HG03469 (cell line): Measurements from ENCODE around the gene TMTC2.
A peak's percentile ranks its signal among the peaks of the same experiment; 100 is the strongest.

ENCODE experiments used
- ATAC-seq: cut with Tn5 transposase; IDR thresholded peaks from one replicate; pipeline ENCODE4 v1.9.1; 2021; ENCODE audit warnings: mild to moderate bottlenecking, moderate library complexity, moderate number of reproducible peaks; ENCODE audit not compliant: unreplicated experiment

TMTC2 gene

DNA sequence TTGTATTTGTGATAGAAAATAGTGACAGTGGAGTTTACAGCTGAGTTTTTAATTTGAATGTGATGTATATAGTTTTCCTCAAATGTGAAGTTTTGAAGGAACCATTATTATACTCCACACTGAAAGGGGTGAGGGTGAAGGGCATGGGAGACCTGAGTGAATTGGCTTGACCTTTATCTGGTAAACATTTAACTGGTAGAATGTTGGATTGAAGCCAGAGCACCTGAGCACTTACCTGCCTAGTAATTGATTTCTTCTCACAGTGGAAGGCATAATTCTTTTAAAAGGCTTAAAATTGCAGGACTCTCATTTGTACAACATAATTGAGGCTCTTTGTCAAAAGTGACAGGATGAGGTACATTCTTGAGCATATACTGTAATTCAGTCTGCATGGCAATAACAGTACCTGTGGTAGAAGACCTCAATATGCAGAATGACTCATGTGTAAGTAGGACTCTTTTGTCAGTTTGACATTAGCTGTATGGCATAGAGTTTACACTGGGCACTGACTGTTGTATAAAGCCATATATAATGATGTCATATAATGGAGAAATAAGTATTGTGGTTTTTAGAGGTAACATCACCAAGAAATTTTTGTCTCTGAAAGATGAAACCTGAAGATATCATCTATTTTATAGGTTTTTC lies 309.6 kb downstream of the TMTC2 start:
- peak; percentile 89 for ATAC-seq

DNA sequence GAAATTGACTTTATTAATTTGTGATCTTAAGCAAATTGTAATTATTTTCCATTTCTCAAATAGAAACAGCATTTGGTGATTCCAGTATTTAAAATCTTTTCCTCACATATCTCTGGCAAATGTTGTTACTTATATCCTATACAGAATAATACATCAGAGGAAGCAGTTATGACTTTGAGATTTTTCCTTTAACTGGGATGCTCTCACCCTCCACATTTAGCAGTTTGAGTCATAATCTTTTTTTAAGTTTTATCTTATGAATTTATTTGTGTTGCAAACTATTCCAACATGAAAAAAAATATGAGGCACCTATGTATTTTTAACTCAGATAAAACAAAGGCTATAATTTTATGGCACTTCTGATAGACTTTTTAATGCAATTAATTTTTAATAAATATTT lies 311.8 kb downstream of the TMTC2 start:
- ATAC-seq: no peak

GRCh38 chr12:83003026-83003425 lies 316.3 kb downstream of the TMTC2 start:
- no peak for ATAC-seq

- ATAC-seq: no peak
These were observed 319.0 kb downstream of the TMTC2 start for GRCh38 chr12:83005534-83006197.

DNA sequence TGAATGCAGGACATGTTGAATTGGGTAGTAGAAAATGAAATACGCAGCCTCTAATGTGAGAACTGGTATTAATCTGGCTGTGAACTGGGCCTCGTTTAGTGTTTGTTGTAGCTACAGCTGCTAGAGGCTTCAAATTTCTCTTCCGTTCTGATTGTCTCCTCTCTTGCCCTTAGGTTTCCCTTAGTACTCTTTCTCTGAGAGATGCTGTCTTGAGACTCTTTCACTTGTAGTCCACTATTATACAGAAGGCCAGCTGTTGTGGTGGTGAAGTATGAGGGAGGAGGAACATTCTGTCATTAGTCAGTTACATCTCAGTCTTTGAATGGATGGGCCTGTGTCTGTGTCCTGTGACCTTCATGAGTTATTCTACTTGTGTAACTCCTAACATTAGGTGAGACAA lies 322.0 kb downstream of the TMTC2 start:
- ATAC-seq: no peak

- ATAC-seq: peak; percentile 54
These were observed 323.6 kb downstream of the TMTC2 start for GRCh38 chr12:83010169-83010804.

- ATAC-seq: no peak
These were observed 328.9 kb downstream of the TMTC2 start for GRCh38 chr12:83015390-83016217.

DNA sequence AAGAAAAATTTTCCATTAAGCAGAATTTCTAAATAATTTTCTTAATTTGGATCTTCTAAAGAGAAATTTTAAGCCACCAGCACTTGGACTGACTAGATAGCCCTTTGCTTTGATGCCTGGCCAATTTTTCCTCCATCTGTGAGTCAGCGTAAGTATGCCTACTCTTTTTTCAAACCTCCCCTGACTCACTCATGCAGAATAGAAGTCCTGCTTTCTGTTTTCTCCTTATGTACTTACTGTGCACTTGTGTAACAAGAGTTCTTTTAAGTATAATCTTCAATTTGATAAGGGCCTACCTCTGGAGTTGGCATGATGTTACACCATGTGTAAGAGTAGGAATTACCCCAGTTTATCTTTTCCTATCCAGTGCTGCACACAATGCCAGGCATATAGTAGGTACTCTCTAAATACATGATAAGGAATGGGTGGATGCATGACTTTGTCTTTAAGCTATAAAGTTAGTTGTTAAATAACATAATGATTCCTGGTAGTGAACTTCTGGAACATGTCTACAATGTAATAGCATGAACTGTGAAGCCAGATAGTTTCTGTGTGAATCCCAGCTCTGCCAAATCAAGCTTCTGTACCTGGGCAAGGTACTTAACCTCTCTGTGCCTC lies 329.6 kb downstream of the TMTC2 start:
- ATAC-seq: no peak

GRCh38 chr12:83016991-83017390 lies 330.3 kb downstream of the TMTC2 start:
- no peak for ATAC-seq

DNA sequence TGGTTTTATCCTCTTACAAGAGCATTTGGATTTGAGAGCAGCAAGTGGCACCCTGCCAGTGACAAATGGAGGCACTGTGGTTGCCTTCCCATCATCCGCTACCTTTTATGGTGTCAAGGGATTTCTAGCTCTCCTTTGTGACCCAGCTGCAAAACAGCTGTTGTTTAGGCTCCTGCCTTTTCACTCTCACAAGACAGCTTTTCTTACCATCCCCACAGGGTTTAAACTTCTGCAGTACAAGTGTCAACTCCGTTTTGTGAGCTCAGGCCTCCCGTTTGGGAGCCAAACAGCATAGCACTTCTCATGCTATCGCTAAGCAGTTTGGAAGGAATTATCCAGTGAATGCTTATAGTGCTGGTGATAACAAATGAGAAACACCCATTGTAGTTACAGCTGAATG lies 331.4 kb downstream of the TMTC2 start:
- ATAC-seq: no peak

DNA sequence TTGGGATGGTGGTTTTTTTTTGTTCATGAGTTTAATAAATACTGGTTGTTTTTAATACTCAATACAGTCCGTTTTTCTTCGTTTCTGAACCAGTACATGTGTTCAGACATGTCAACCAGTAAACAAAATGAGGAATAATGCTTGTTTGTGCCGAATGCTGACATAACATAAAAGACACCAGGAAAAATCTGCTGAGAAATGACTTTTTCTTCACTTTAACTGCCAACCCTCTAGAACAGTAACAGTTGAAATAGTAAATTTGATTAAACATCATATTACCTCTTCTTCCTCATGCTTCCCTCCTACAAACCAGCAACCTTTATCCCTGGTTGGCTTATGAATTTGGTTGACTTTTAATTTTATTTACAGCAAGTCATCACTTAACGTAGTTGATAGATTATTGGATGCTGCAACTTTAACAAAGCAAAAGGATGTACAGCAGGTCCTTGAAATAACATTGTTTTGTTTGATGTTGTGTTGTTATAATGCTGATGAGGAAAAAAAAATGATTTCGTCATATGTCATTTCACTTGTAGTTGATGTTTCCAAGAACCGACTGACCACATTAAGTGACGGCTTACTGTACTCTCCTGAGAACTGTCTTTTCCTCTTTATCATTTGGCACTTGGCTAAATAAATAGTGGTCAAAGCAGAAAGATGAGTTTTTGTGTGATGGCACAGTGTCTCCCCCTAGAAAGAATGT lies 340.5 kb downstream of the TMTC2 start:
- no peak for ATAC-seq

DNA sequence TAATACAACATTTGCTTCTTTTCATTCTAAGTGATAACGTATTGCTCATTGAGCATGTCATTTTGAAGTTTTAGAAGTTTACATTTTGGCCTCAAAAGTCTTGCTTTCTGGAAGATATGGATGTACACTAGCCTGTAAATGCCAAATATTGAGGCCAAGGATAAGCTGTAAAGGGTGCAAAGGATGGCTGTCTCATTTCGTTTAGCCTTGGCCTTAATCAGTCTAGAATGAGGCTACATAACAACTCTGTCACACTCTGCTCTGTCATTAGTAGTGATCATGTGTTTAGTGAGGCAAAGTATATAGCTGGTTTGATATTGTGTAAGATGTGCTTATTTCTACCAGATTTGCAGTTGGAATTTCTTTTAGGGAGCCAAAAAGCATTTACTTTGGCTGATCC lies 344.5 kb downstream of the TMTC2 start:
- ATAC-seq: no peak

DNA sequence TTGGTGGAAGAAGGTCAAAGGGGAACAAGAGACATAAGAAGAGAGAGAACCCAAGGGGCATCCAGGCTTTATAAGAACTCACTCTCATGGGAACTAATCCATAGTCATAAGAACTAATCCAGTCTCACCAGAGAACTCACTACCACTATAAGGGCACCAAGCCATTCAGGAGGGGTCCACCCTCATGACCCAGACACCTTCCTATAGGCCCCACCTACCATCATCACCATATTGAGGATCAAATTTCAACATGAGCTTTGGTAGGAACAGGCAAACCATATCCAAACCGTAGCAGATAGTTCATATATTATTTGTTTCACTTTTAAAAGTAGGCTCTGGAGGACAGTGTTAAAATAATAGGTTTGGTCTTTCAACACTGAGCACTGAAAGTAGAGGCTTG lies 350.1 kb downstream of the TMTC2 start:
- no peak for ATAC-seq

- ATAC-seq: no peak
These were observed 352.7 kb downstream of the TMTC2 start for GRCh38 chr12:83039413-83039812.

GRCh38 chr12:83040339-83040738 lies 353.6 kb downstream of the TMTC2 start:
- no peak for ATAC-seq

- ATAC-seq: no peak
These were observed 354.3 kb downstream of the TMTC2 start for GRCh38 chr12:83040991-83041390.

DNA sequence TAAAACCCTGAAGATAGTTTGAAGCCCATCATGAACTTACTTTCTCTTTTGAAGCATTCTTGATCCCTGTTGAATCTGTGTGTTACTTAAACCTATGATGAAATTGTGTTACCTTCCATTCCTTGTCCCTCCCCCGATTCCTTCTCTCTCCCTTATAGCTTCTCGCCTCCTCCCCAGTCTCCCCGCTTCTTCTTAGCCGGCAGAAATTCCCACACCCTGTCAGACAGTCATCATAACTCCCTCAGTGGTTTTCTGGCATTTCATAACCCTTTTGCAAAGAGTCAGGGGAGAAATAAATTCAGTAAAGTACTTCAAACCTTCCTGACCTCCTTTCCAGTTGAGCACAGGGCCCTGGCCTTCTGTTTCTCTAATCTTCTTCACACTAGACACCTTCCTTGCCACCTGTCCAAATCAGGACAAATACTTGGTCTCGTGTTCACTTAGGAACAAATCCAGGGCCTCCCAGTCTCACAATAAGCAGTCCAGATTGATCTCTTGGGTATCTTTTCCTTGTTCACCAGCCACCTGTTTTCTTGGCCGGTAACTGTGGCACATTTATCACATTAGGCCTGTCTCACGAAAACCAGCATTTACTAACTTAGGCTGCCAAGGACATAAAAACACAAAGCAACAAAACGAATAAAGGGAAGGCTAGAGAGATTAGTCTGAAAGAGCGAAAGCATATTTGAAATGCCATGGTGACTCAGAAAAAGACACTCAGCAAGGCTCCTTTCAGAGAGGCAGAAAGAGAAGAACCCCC lies 355.9 kb downstream of the TMTC2 start:
- ATAC-seq: no peak

- no peak for ATAC-seq
These were observed 358.0 kb downstream of the TMTC2 start for GRCh38 chr12:83044736-83045135.

- no peak for ATAC-seq
These were observed 359.3 kb downstream of the TMTC2 start for GRCh38 chr12:83046019-83046418.

DNA sequence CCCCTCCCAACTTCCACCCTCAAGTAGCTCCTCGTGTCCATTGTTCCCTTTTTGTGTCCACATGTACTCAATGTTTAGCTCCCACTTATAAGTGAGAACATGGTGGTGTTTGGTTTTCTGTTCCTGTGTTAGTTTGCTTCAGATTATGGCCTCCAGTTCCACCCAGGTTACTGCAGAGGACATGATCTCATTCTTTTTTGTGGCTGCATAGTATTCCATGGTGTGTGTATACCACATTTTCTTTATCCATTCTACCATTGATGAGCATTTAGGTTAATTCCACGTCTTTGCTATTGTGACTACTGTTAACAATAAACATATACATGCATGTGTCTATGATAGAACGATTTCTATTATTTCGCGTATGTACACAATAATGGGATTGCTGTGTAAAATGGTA lies 362.6 kb downstream of the TMTC2 start:
- ATAC-seq: no peak
